ENCODE measurements around the gene PREP. TPM values are rescaled to one million over a fixed set of nuclear protein-coding genes. Genes with fewer than 3 reads are reported as not detected.
"Not testable (repeated sequence)": the region's sequence is repeated elsewhere in the genome, so short reads cannot be mapped to it uniquely, and the experiment has no call there.

PREP gene
- total RNA-seq, 2 experiments from 2014 or later = 42.3 to 49.0 TPM

DNA sequence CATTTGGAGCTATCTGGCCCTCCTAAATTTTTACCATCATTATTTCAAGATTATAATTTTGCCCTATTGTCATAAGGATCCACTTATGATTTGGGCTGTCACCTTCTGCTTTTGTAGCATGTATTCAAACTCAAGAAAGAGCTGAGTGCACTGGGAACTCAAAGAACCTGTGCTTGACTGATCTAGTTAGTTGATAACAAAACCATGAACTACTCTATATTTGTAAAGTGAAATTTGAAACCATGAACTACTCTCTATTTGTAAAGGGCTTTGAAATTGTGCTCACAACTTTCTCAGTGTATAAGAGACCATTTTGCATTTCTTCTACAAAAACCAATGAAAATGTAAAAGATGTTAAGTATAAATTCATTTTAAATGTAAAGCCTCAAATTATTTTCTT, 145.5 kb downstream of the PREP start:
- H3K9me3 Mint-ChIP-seq (ENCODE audit: low read depth) = no peaks in the 10 kb centered on the region
- no peaks in the 10 kb centered on the region for H3K36me3 Mint-ChIP-seq (ENCODE audit: low read depth)
- no peak for DNase-seq
- H3K4me3 Mint-ChIP-seq = no peak overlapping the region
- no peak overlapping the region for H3K27ac Mint-ChIP-seq
- POLR2A ChIA-PET = interaction anchor here (0.6 kb wide), 1 partner anchor 137 kb away, joined by 12 read pairs; no protein-coding TSS in a partner anchor
- ATAC-seq = no peak
- H3K4me1 Mint-ChIP-seq = no peaks in the 10 kb centered on the region
- intact Hi-C loops (cut with DNase I, micrococcal nuclease) = no loop called here
- CTCF ChIA-PET = interaction anchor here (0.6 to 1.1 kb wide), 2 partner anchors 15 to 89 kb away, joined by 3 read pairs; no protein-coding TSS in a partner anchor
- H3K27me3 Mint-ChIP-seq = peaks cover 5% of the 10 kb centered on the region

DNA sequence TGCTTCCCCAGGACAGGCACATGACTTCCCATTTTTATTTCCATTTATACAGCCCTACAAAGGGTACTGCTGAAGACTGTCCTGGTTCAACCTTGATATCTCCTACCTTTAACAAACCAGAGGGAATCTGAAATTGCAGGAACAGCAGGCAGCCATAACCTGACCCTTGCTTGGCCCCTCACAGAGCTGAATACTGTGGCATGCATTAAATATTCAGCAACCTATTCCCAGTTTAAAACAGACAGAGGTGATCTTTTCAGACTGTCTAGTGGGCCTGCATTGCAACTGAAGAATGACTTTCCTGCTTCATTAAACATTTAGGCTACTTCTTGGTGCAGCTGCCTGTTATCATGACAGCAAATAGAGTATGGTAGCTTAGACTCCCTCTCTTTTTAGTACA, 146.3 kb downstream of the PREP start:
- ChIA-PET POLR2A (no interaction called here), CTCF (interaction anchor here (0.6 to 1.1 kb wide), 2 partner anchors 16 to 692 kb away, joined by 3 read pairs; no protein-coding TSS in a partner anchor)
- Mint-ChIP-seq H3K4me1 (no peaks in the 10 kb centered on the region), H3K4me3 (no peak overlapping the region), H3K36me3 (ENCODE audit: low read depth) (no peaks in the 10 kb centered on the region), H3K9me3 (ENCODE audit: low read depth) (no peaks in the 10 kb centered on the region), H3K27ac (no peak overlapping the region), H3K27me3 (peaks cover 3% of the 10 kb centered on the region)
- DNase-seq (no peak), ATAC-seq (no peak)
- intact Hi-C loops (cut with DNase I, micrococcal nuclease) = no loop called here

GRCh38 chr6:105253787-105254186, 149.1 kb downstream of the PREP start:
- H3K4me1 Mint-ChIP-seq = no peaks in the 10 kb centered on the region
- ChIA-PET CTCF (no interaction called here), POLR2A (no interaction called here)
- no peak for DNase-seq
- intact Hi-C loops (cut with DNase I, micrococcal nuclease) = no loop called here
- no peak overlapping the region for H3K4me3 Mint-ChIP-seq
- H3K27ac Mint-ChIP-seq = no peak overlapping the region
- peaks cover 2% of the 10 kb centered on the region for H3K27me3 Mint-ChIP-seq
- no peak for ATAC-seq
- H3K36me3 Mint-ChIP-seq (ENCODE audit: low read depth) = no peaks in the 10 kb centered on the region
- H3K9me3 Mint-ChIP-seq (ENCODE audit: low read depth) = no peaks in the 10 kb centered on the region

- no peak for DNase-seq
- Mint-ChIP-seq H3K36me3 (ENCODE audit: low read depth) (no peaks in the 10 kb centered on the region), H3K4me1 (no peaks in the 10 kb centered on the region), H3K27ac (no peak overlapping the region), H3K4me3 (no peak overlapping the region), H3K9me3 (ENCODE audit: low read depth) (no peaks in the 10 kb centered on the region), H3K27me3 (peaks cover 2% of the 10 kb centered on the region)
- intact Hi-C loops (cut with DNase I, micrococcal nuclease) = no loop called here
- ChIA-PET CTCF (no interaction called here), POLR2A (no interaction called here)
- ATAC-seq = no peak
Observed at GRCh38 chr6:105251689-105252088, 151.2 kb downstream of the PREP start.

- no peak for ATAC-seq
- no peak overlapping the region for H3K27ac Mint-ChIP-seq
- no peak overlapping the region for H3K4me3 Mint-ChIP-seq
- ChIA-PET CTCF (no interaction called here), POLR2A (no interaction called here)
- DNase-seq = no peak
- no peaks in the 10 kb centered on the region for H3K9me3 Mint-ChIP-seq (ENCODE audit: low read depth)
- H3K27me3 Mint-ChIP-seq = peaks cover 2% of the 10 kb centered on the region
- no peaks in the 10 kb centered on the region for H3K4me1 Mint-ChIP-seq
- intact Hi-C loops (cut with DNase I, micrococcal nuclease) = no loop called here
- no peaks in the 10 kb centered on the region for H3K36me3 Mint-ChIP-seq (ENCODE audit: low read depth)
Observed at GRCh38 chr6:105250533-105250932, 152.3 kb downstream of the PREP start.

DNA sequence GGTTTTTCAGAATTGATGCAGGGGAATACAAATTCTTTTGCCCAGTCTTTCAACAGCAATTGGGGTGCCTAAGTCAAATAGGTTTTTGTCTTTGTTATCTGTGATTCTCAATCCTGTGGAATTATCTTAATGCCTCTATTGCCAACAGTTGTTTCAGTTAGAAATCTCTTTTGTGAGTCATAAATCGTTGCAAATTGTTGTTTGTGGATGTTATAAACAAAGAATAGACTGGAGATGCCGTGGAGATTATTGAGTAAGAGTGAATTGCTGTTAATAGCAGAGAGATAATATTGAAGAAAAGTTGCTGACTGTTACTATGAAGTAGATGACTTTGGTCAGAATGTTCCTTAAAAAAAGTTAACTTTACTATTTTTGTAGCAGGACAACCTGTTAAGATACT, 159.4 kb downstream of the PREP start:
- intact Hi-C loops (cut with DNase I, micrococcal nuclease) = no loop called here
- ATAC-seq (no peak), DNase-seq (no peak)
- POLR2A ChIA-PET = no interaction called here
- Mint-ChIP-seq H3K9me3 (ENCODE audit: low read depth) (no peaks in the 10 kb centered on the region), H3K36me3 (ENCODE audit: low read depth) (no peaks in the 10 kb centered on the region), H3K27ac (no peak overlapping the region), H3K27me3 (peaks cover 27% of the 10 kb centered on the region), H3K4me3 (no peak overlapping the region), H3K4me1 (no peaks in the 10 kb centered on the region)
- CTCF ChIA-PET = no interaction called here

GRCh38 chr6:105235155-105235554, 167.7 kb downstream of the PREP start:
- peaks cover 2% of the 10 kb centered on the region for H3K36me3 Mint-ChIP-seq (ENCODE audit: low read depth)
- POLR2A ChIA-PET = no interaction called here
- no peaks in the 10 kb centered on the region for H3K4me1 Mint-ChIP-seq
- no peak overlapping the region for H3K4me3 Mint-ChIP-seq
- ATAC-seq (no peak), DNase-seq (no peak)
- H3K27me3 Mint-ChIP-seq = peaks cover 34% of the 10 kb centered on the region
- intact Hi-C loops (cut with DNase I, micrococcal nuclease) = no loop called here
- CTCF ChIA-PET = no interaction called here
- peaks cover 11% of the 10 kb centered on the region for H3K9me3 Mint-ChIP-seq (ENCODE audit: low read depth)
- H3K27ac Mint-ChIP-seq = no peak overlapping the region

- H3K4me1 Mint-ChIP-seq; H3K9me3 Mint-ChIP-seq (ENCODE audit: low read depth); H3K27ac Mint-ChIP-seq; intact Hi-C loops (cut with DNase I, micrococcal nuclease); H3K36me3 Mint-ChIP-seq (ENCODE audit: low read depth); DNase-seq; ATAC-seq; CTCF ChIA-PET; POLR2A ChIA-PET; H3K4me3 Mint-ChIP-seq: not testable (repeated sequence)
- peaks cover 24% of the 10 kb centered on the region for H3K27me3 Mint-ChIP-seq
Observed at GRCh38 chr6:105231771-105232170, 171.1 kb downstream of the PREP start.

Other genes starting within 250 kb of the PREP start
- not detected for gene POPDC3, start 223.1 kb downstream of the PREP start, total RNA-seq